HG02852 (cell line): Measurements from ENCODE around the gene ACOT11.
"Not testable (repeated sequence)": the region's sequence is repeated elsewhere in the genome, so short reads cannot be mapped to it uniquely, and the experiment has no call there.

Experiments used
- ATAC-seq: cut with Tn5 transposase; IDR thresholded peaks from one replicate; pipeline ENCODE4 v1.9.1; 2021; ENCODE audit warnings: mild to moderate bottlenecking, moderate library complexity; ENCODE audit not compliant: unreplicated experiment

Gene ACOT11

DNA sequence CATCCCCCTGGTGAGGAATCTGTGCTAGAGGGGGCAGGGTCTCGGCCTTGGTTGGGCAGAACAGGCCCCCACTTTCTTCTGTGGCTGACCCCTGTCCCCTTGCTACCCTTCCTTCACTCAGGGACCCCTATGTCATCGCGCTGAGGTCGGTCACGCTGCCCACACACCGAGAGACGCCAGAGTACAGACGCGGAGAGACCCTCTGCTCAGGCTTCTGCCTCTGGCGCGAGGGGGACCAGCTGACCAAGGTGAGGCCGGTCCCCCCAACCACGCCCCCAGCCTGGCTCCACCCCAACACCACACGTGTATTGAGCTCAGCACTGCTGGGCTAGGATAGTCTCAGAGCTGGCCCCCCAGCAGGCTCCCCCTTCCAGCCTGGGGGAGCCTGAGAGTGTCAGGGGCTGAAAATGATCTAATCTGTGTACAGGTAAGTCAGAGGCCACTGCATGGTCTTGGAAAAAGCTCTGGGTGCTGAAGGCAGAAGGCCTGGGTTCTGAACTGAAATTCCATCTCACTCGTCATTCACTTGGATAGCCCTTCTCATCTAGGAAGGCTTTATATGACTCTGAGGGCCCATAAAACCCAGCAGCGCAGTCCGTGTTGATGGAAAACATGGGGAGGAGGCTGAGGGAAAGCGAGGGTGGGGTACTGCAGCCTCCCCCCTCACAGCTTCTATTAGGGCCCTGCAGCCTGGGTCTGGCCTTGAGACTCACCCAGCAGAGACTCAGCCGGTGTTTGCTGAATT lies 60.0 kb downstream of the ACOT11 start:
- no peak for ATAC-seq

DNA sequence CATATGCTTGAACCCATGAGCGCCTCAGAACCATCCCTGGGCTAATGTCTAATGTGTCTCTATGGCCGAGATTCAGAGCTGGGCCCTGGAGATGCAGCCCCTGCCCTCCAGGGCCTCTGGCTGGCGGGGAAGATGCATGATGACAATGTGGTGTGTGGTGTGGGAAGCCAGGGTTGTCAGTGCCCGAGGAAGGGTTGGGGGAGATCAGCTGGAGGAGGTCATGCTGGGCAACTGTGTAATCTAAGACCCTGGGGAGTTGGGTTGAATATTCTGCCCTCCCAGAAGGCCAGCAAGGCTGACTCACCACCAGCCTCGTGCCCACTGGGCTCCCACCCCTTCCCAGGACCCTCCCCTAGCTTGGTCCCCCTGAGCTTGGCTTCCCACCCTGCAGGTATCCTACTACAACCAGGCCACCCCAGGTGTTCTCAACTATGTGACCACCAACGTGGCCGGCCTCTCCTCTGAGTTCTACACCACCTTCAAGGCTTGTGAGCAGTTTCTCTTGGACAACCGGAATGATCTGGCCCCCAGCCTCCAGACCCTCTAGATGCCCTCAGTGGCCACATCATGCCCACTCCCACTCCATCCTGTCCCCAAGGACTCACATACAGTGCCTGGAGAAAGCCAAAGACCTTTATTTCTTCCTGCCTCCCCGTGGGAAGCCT lies 60.7 kb downstream of the ACOT11 start:
- ATAC-seq = no peak

DNA sequence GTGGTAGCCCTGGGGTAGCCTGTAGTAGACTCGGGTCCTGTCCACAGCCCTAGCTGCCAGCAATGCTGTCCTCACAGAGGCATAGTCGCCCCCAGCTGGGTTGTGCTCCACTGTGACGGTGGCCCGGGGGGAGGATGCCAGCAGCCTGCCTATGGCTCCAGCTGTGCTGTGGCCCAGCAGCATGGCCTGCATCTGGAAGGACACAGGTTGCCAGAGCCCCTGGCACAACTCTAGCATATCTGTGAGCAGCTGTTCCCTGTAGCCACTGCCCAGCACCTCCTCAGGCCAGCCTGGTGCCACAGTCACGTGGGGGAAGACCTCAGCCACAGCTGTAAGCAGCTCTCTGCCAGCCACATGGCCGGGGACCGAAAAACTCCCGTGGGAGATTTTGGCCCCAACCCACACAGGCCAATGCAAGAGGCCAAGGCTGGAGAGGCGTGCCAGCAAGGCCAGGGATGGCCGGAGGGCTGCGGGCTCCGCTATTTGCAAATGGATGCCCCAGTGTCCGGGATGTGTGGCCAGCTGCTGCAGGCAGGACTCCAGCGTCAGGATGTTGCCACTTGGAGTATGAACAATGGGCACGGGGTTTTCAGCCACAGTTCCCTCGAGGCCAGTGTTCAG lies 61.4 kb downstream of the ACOT11 start:
- no peak for ATAC-seq

- no peak for ATAC-seq
These were observed 62.0 kb downstream of the ACOT11 start for GRCh38 chr1:54610048-54610447.

DNA sequence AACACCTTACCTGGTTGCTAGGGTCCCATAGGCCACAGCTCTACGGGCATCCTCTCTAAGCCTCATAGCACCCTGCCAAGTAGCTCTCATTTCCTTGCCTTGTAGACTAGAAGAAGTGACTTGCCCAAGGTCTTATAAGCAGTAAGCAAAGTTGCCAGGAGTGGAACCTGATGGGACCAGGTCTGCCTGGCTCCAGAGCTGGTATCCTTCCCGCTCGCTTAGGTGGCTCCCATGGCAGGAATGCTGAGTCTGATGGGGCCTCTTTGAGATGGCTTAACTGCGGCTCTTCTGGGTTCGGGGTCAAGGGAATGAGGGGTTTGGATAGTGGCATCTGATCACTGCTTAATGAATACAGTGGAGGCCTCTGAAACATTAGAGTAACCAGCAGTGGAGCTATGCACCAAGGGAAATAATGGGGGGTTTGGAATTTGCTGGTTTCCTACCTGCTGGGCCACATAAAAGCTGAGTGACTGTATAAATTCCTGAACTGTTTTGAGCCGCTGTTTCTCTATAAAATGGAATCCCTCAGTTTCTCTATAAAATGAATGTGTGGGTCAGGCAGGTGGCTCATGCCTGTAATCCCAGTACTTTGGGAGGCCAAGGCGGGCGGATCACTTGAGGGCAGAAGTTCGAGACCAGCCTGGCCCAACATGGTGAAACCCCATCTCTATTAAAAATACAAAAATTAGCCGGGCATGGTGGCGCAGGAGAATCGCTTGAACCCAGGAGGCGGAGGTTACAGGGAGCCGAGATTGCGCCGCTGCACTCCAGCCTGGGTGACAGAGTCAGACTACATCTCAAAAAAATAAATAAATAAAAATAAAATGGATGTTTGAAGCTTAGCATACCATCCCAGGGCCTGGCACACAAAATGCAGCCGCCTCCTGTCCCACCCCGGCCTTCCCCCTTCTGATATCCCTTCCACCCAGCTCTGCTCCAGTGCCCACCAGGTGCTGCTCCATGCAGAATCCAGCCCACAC lies 62.9 kb downstream of the ACOT11 start:
- ATAC-seq = no peak

GRCh38 chr1:54611621-54612020 lies 63.6 kb downstream of the ACOT11 start:
- ATAC-seq = no peak

DNA sequence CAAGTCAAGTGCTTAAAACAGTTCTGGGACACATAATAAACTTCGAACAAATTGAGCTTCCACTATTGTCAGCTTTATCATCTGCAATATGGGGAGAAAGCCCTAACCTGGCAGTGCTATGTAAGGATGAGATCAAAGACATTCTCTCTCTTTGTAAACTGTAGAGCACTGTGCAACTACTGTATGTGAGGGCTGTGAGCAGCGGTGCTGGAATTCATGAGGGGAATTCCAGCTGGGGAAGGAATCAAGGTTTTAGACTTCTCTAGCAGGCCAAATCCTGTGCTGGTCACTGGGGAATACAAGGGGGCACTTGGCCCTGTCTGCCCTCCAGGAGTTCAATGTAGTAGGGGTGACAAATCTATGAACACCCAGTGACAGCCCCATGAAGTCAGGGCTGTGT lies 66.0 kb downstream of the ACOT11 start:
- no peak for ATAC-seq

DNA sequence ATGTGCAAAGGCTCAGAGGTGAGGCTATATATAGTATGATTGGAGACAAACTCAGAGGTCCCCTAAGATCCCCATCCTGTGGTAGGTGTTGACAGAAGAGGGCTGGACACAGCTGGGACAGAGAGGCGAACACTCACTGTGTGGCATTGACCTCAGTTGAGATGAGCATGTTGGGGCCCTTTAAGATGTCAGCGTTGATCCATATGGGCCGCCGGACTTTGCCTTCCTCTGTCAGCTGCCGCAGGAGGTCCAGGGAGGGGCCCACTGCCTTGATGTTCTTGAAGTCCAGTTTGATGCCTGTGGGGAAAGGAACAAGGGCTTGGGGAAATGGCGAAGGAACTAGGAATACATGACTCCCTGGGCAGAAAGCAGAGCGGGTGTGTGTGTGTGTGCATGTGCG lies 66.5 kb downstream of the ACOT11 start:
- no peak for ATAC-seq

GRCh38 chr1:54615531-54616279 lies 67.7 kb downstream of the ACOT11 start:
- no peak for ATAC-seq

- ATAC-seq = no peak
These were observed 71.7 kb downstream of the ACOT11 start for GRCh38 chr1:54619749-54620148.

DNA sequence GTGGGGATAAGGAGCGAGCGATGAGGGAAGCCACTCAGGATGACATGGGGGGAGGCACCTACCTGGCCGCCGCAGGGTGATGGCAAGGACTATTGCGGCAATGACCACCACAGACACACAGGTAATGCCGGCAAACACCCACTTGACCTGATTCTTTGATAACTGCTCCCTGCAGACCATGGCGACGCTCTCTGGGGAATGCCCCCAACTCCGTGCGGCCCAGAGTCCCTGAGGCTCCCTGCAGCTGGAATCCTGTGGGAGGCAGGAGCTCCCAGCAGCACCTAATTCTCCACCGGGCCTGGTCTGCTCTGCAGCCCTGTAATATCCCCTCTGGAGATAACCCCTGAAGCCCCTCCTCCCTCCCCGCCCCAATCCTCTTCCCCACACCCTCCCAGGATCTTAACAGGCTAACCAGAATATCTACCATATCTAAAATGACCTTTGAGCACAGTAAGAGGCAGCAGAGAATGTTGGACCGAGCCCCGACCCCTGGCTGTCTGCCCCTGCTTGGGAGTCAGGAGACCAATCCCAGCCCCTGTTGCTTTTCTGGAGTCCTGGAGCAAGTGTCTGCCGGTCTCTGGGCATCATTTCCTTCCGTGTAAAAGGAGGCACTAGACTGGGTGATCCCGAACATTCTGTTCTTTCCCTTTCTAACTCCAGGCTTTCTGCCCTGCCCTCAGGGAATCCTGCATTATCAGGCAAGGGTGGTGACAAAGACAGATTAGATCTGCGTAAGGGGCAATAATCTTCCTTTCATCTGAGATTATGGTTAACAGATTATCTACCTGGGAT lies 75.4 kb downstream of the ACOT11 start, which contains the start of gene FAM151A:
FAM151A (minus strand) TSS at position 310 of the 792 bp plus-strand sequence; CDS start at position 180, 130 bp downstream.
- ATAC-seq = no peak

GRCh38 chr1:54624466-54625464 lies 76.7 kb downstream of the ACOT11 start:
- ATAC-seq = no peak

DNA sequence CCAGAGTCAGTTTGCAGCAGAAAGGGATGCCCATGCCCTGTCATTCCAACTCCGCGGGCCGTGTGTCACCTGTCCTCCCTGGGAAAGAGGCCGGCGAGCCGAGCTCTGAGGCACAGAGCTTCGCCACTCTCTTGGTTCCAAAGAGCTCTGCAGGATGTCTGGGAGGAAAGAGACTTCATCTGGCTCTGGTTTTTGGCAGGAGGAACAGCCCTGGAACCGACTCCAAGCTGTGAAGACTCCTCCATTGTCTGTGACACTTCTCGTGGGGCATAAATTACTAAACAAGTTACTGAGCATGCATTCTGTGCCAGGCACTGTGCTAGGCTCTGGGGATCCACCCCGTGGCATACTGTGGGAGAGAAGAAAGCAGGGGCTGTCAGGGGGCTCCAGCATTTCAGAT lies 79.2 kb downstream of the ACOT11 start:
- ATAC-seq = no peak

DNA sequence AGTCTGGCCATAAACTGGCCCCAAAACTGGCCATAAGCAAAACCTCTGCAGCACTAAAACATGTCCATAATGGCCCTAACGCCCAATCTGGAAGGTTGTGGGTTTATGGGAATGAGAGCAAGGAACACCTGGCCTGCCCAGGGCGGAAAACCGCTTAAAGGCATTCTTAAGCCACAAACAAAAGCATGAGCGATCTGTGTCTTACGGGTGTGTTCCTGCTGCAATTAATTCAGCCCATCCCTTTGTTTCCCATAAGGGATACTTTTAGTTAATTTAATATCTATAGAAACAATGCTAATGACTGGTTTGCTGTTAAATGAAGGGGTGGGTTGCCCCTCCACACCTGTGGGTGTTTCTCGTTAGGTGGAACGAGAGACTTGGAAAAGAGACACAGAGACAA lies 87.8 kb downstream of the ACOT11 start:
- not testable (repeated sequence) for ATAC-seq

- not testable (repeated sequence) for ATAC-seq
These were observed 88.7 kb downstream of the ACOT11 start for GRCh38 chr1:54636461-54637446.

- no peak for ATAC-seq
These were observed 92.3 kb downstream of the ACOT11 start for GRCh38 chr1:54640361-54640760.
